K562 (cell line): Measurements from ENCODE around the gene EIF4E3. TPM values are rescaled to one million over a fixed set of nuclear protein-coding genes. Genes with fewer than 3 reads are reported as not detected.

Experiments used
- ATAC-seq: fragments of 200-7000 bp; cut with Tn5 transposase; 3 replicates; pipeline ENCODE4 v1.9.1; 2020; ENCODE audit warnings: moderate library complexity
- BruUV-seq: library from RNA; stranded (reverse); fragments of 400-500 nt; replicated peaks from 2 replicates; lab custom pipeline; 2021; lab: Mats Ljungman, UMichigan
- CTCF ChIA-PET: fragments of 300-600 bp; formaldehyde crosslinking; extraction: SDS; loops from one replicate; lab custom pipeline; 2021; ENCODE audit warnings: low intra/inter-chr PET ratio; lab: Yijun Ruan, JAX
- POLR2A ChIA-PET: fragments of 300-600, 350-650 bp; sonication (Branson Sonifier 250); formaldehyde crosslinking; extraction: SDS; loops from one replicate; lab custom pipeline; 2021; ENCODE audit warnings: antibody characterized with exemption, inconsistent platforms; lab: Yijun Ruan, JAX
- DNase-seq, 4 experiments: peaks; one replicate each; pipeline versions ENCODE4 v3.0.0 to v3.0.0-alpha.2; 2011 to 2018; ENCODE audit warnings: low spot score in 3 of 4, mixed read lengths in 3 of 4; ENCODE audit errors: extremely low read depth in 1 of 4
- FAIRE-seq: peaks from 2 replicates; lab custom pipeline; 2011; peaks lifted over from hg19 to GRCh38; lab: Jason Lieb, UNC
- H2AFZ ChIP-seq: 2 replicates; pipeline ENCODE4 v1.6.0; 2011; ENCODE audit warnings: low read depth, low read length, control low read depth, inconsistent platforms
- H3K27ac ChIP-seq: fragments of 200-600 bp; 3 replicates; pipeline ENCODE4 v1.8.0; 2011; ENCODE audit warnings: low read depth, mild to moderate bottlenecking, control low read depth, inconsistent platforms, low read length, moderate library complexity, mixed read lengths; ENCODE audit errors: extremely low read depth
- H3K27me3 ChIP-seq, 2 experiments: fragments of 300-600 bp in 1 of 2; 2 replicates in 1 of 2; 3 replicates in 1 of 2; pipeline versions ENCODE4 v1.6.0 to v1.8.0; 2011; ENCODE audit warnings: inconsistent platforms in 2 of 2, low read length in 2 of 2, mild to moderate bottlenecking in 1 of 2, mixed read lengths in 1 of 2, moderate library complexity in 1 of 2; ENCODE audit not compliant: control insufficient read depth in 2 of 2, insufficient read depth in 2 of 2
- H3K36me3 ChIP-seq: fragments of 300-600 bp; 3 replicates; pipeline ENCODE4 v1.8.0; 2011; ENCODE audit warnings: mild to moderate bottlenecking, low read length, inconsistent platforms; ENCODE audit not compliant: control insufficient read depth, insufficient read depth
- H3K4me1 ChIP-seq, 2 experiments: fragments of 200-600 bp in 1 of 2; replicated peaks in 1 of 2; 2 replicates in 1 of 2; 3 replicates in 1 of 2; pipeline versions ENCODE4 v1.5.1 to v1.8.0; 2011; ENCODE audit warnings: inconsistent platforms in 2 of 2, low read length in 2 of 2, mild to moderate bottlenecking in 1 of 2, mixed read lengths in 1 of 2, moderate library complexity in 1 of 2; ENCODE audit not compliant: control insufficient read depth in 2 of 2, insufficient read depth in 2 of 2
- H3K4me2 ChIP-seq: 2 replicates; pipeline ENCODE4 v1.6.1; 2011; ENCODE audit warnings: low read length, control low read depth, inconsistent platforms, mixed read lengths; ENCODE audit not compliant: insufficient read depth
- H3K4me3 ChIP-seq: fragments of 200-600 bp; sonication (generic), shearing (Covaris generic); 2 replicates; pipeline ENCODE4 v1.5.1; 2016; ENCODE audit warnings: control low read depth, inconsistent platforms
- H3K79me2 ChIP-seq: fragments of 200-600 bp; 3 replicates; pipeline ENCODE4 v1.8.0; 2011; ENCODE audit warnings: low read length, inconsistent platforms; ENCODE audit not compliant: control insufficient read depth, insufficient read depth
- H3K9ac ChIP-seq, 2 experiments: 2 replicates each; pipeline versions ENCODE4 v1.6.0 to v1.6.1; 2011; ENCODE audit warnings: low read depth in 2 of 2, low read length in 2 of 2, control low read depth in 1 of 2, inconsistent platforms in 1 of 2, mild to moderate bottlenecking in 1 of 2, mixed read lengths in 1 of 2; ENCODE audit not compliant: insufficient read depth in 1 of 2
- H3K9me1 ChIP-seq: one replicate; pipeline ENCODE4 v1.6.0; 2011; ENCODE audit warnings: inconsistent platforms, mild to moderate bottlenecking, low read length, moderate library complexity; ENCODE audit not compliant: control insufficient read depth, insufficient read depth
- H3K9me3 ChIP-seq: replicated peaks from 2 replicates; pipeline ENCODE4 v1.5.1; 2011; ENCODE audit warnings: low read depth, low read length, inconsistent platforms; ENCODE audit not compliant: control insufficient read depth, insufficient read depth
- H4K20me1 ChIP-seq: replicated peaks from 2 replicates; pipeline ENCODE4 v1.6.1; 2011; ENCODE audit warnings: low read length, inconsistent platforms, mixed read lengths; ENCODE audit not compliant: control insufficient read depth, insufficient read depth
- C11orf30 ChIP-seq: fragments of 450-650 bp; IDR thresholded peaks from 2 replicates; pipeline ENCODE4 v1.6.1; 2016; ENCODE audit warnings: low read depth, mild to moderate bottlenecking
- ERF ChIP-seq: fragments of 450-650 bp; formaldehyde crosslinking; IDR thresholded peaks from 2 replicates; pipeline ENCODE4 v1.4.0; 2020; ENCODE audit warnings: mild to moderate bottlenecking, mixed read lengths
- ETV1 ChIP-seq: fragments of 450-650 bp; conservative IDR thresholded peaks from 2 replicates; pipeline ENCODE4 v1.6.1; 2016; ENCODE audit warnings: missing genetic modification characterization, control low read depth, low read depth, missing compliant biosample characterization
- GATAD2A ChIP-seq: fragments of 450-650 bp; IDR thresholded peaks from 2 replicates; pipeline ENCODE4 v1.6.1; 2017
- ILF3 ChIP-seq: fragments of 450-650 bp; IDR thresholded peaks from 2 replicates; pipeline ENCODE4 v1.6.1; 2018; ENCODE audit warnings: antibody characterized with exemption, mild to moderate bottlenecking, moderate library complexity, borderline replicate concordance
- PHTF2 ChIP-seq: fragments of 250-450 bp; sonication (Bioruptor Pico); IDR thresholded peaks from 2 replicates; pipeline ENCODE4 v1.5.0; 2021; ENCODE audit warnings: mild to moderate bottlenecking
- POLR2B ChIP-seq: fragments of 450-650 bp; IDR thresholded peaks from 2 replicates; pipeline ENCODE4 v1.6.1; 2018; ENCODE audit warnings: low read depth; ENCODE audit not compliant: partially characterized antibody
- POLR3G ChIP-seq: IDR thresholded peaks from 2 replicates; pipeline ENCODE4 v1.6.1; 2011; ENCODE audit not compliant: insufficient read length, insufficient replicate concordance; ENCODE audit errors: extremely low read depth
- RAD21 ChIP-seq, 2 experiments: fragments of 250-450 bp in 1 of 2; fragments of 450-650 bp in 1 of 2; sonication (Bioruptor Pico) in 1 of 2; formaldehyde crosslinking in 1 of 2; IDR thresholded peaks in 1 of 2; conservative IDR thresholded peaks in 1 of 2; 2 replicates each; pipeline versions ENCODE4 v1.4.0 to v1.8.0; 2020 to 2022; ENCODE audit warnings: mild to moderate bottlenecking in 2 of 2, moderate library complexity in 1 of 2
- RB1 ChIP-seq: fragments of 450-650 bp; IDR thresholded peaks from 2 replicates; pipeline ENCODE4 v1.6.1; 2017; ENCODE audit warnings: low read depth, mild to moderate bottlenecking
- SPI1 ChIP-seq: IDR thresholded peaks from 2 replicates; pipeline ENCODE4 v1.6.1; 2011; ENCODE audit warnings: low read depth, low read length, control low read depth, borderline replicate concordance
- ZNF3 ChIP-seq: fragments of 250-450 bp; sonication (Bioruptor Pico); IDR thresholded peaks from 2 replicates; pipeline ENCODE4 v1.5.0; 2021; ENCODE audit warnings: mild to moderate bottlenecking, moderate library complexity
- in situ Hi-C: fragments of 300-500 bp; cut with MboI; formaldehyde crosslinking; loops from 4 replicates; pipeline ENCODE4 v1.15.0; 2018; ENCODE audit warnings: inconsistent platforms, mixed read lengths
- intact Hi-C: fragments of 100-400 bp; cut with micrococcal nuclease; formaldehyde crosslinking; loops from 2 replicates; pipeline ENCODE4 v1.14.2; 2022
- polyA plus RNA-seq, 8 experiments: library from polyadenylated mRNA; depleted of rRNA in 4 of 8; stranded (reverse) in 5 of 8; unstranded in 3 of 8; fragments of >200 nt; fragmentation: Nextera tagmentation in 2 of 8; fragmentation: Illumina TruSeq in 1 of 8; extraction: Ambion mirVana in 2 of 8; extraction: Trizol in 1 of 8; gene quantifications; 2 replicates each; pipeline versions ENCODE4 v1.2.1 to v1.2.3, GENCODE V29; 2011 to 2014; ENCODE audit warnings: inconsistent platforms in 1 of 8, missing spikeins in 1 of 8
- total RNA-seq, 7 experiments: library from RNA; depleted of rRNA in 6 of 7; stranded (reverse); fragments of >200 nt in 6 of 7; fragmentation: Illumina TruSeq in 2 of 7; extraction: Trizol in 2 of 7; gene quantifications; 2 replicates each; pipeline versions ENCODE4 v1.2.1 to v1.2.3, GENCODE V29; 2011 to 2021; ENCODE audit warnings: low replicate concordance in 1 of 7
- TF ChIP-seq, protein P1 (sequence below): sonication (generic); formaldehyde crosslinking; IDR thresholded peaks from 2 replicates; pipeline ENCODE4 v1.8.0; 2022; ENCODE audit warnings: mild to moderate bottlenecking, missing genetic modification reagents, borderline replicate concordance
- TF ChIP-seq, protein P2 (sequence below): sonication (generic); formaldehyde crosslinking; IDR thresholded peaks from 2 replicates; pipeline ENCODE4 v1.8.1; 2022; ENCODE audit warnings: missing genetic modification reagents
- TF ChIP-seq, protein P3 (sequence below): fragments of 250-450 bp; sonication (Bioruptor Pico); IDR thresholded peaks from 2 replicates; pipeline ENCODE4 v1.5.1; 2021; ENCODE audit warnings: mild to moderate bottlenecking

Gene EIF4E3
- total and polyA plus RNA-seq, 9 of the 15 experiments (the other 6 are each of a cell fraction or from before 2014, with no cell fraction given): 0.18 to 2.5 (median 1.1) TPM

DNA sequence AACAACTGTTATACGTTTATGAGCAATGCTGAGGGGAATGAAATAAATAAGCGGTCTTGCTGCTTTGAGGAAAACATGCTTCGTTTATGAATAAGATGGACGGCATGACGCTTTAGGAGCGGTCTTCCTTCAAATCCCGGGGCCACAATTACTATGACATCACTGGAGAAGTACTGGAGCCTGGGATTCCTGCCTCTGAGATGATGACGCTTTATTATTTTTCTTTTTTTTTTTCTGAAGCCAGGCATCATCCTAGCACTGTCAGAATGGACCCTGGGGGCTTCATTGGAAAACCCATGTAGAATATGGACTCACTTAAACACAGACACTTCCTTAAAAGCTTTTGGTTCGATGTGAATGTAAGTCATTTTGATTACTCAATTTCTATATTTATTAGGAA is 89.2 kb downstream of the EIF4E3 start (continued):
- TF ChIP-seq, protein P1, sequence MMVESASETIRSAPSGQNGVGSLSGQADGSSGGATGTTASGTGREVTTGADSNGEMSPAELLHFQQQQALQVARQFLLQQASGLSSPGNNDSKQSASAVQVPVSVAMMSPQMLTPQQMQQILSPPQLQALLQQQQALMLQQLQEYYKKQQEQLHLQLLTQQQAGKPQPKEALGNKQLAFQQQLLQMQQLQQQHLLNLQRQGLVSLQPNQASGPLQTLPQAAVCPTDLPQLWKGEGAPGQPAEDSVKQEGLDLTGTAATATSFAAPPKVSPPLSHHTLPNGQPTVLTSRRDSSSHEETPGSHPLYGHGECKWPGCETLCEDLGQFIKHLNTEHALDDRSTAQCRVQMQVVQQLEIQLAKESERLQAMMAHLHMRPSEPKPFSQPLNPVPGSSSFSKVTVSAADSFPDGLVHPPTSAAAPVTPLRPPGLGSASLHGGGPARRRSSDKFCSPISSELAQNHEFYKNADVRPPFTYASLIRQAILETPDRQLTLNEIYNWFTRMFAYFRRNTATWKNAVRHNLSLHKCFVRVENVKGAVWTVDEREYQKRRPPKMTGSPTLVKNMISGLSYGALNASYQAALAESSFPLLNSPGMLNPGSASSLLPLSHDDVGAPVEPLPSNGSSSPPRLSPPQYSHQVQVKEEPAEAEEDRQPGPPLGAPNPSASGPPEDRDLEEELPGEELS (CRISPR knock-in tag): no peak
- TF ChIP-seq, protein P2, sequence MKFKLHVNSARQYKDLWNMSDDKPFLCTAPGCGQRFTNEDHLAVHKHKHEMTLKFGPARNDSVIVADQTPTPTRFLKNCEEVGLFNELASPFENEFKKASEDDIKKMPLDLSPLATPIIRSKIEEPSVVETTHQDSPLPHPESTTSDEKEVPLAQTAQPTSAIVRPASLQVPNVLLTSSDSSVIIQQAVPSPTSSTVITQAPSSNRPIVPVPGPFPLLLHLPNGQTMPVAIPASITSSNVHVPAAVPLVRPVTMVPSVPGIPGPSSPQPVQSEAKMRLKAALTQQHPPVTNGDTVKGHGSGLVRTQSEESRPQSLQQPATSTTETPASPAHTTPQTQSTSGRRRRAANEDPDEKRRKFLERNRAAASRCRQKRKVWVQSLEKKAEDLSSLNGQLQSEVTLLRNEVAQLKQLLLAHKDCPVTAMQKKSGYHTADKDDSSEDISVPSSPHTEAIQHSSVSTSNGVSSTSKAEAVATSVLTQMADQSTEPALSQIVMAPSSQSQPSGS (CRISPR knock-in tag): no peak
- TF ChIP-seq ILF3 (no peak), PHTF2 (CRISPR knock-in tag) (no peak)

DNA sequence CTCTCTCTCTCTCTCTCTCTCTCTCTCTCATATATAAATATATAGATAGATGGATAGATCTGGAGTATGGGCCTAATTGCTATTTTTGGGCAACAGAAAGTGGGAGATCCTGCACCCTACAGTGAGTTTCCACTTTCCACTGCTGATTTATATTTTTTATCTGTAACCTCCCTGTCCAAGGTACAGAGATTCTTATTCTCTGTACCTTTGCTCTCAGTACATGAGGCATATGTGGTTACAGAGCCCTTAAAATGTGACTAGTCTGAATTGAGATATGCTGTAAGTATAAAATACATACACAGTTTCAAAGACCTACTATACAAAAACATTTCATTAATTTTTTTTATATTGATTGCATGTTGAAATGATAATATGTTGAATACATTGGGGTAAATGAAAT is 90.5 kb downstream of the EIF4E3 start:
- ChIA-PET CTCF (no interaction called here), POLR2A (no interaction called here)
- in situ Hi-C loops (no loop called here), intact Hi-C loops (no loop called here)
- Histone ChIP-seq H3K27ac (no peak overlapping the region), H3K79me2 (no peaks in the 10 kb centered on the region), H3K4me1 (no peaks in the 10 kb centered on the region), H3K9ac (no peak overlapping the region), H3K36me3 (no peaks in the 10 kb centered on the region), H3K4me2 (no peak overlapping the region), H3K9me3 (no peaks in the 10 kb centered on the region), H2AFZ (no peak overlapping the region), H3K4me3 (no peak overlapping the region), H3K27me3 (peaks cover 7 to 19% of the 10 kb centered on the region in 2 experiments; a peak in 4 of 5 replicates), H4K20me1 (no peaks in the 10 kb centered on the region), H3K9me1 (no peaks in the 10 kb centered on the region)
- FAIRE-seq (no peak), ATAC-seq (no peak), DNase-seq (no peak)
- no TSS peak for BruUV-seq
- TF ChIP-seq GATAD2A (no peak), RB1 (no peak), ZNF3 (CRISPR knock-in tag) (no peak), ERF (CRISPR knock-in tag) (no peak), C11orf30 (no peak), ETV1 (tag) (no peak), POLR2B (no peak), SPI1 (no peak), RAD21 (CRISPR knock-in tag; conservative IDR thresholded peaks at IDR 0.05 in 1 of 2, IDR thresholded peaks at IDR 0.05 in 1 of 2) (no peak), POLR3G (no peak)
- TF ChIP-seq, protein P3, sequence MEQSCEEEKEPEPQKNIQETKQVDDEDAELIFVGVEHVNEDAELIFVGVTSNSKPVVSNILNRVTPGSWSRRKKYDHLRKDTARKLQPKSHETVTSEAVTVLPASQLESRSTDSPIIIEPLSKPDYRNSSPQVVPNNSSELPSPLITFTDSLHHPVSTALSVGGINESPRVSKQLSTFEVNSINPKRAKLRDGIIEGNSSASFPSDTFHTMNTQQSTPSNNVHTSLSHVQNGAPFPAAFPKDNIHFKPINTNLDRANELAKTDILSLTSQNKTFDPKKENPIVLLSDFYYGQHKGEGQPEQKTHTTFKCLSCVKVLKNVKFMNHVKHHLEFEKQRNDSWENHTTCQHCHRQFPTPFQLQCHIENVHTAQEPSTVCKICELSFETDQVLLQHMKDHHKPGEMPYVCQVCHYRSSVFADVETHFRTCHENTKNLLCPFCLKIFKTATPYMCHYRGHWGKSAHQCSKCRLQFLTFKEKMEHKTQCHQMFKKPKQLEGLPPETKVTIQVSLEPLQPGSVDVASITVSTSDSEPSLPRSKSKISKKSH (CRISPR knock-in tag): no peak
